ENCODE results near the gene SLC25A52.

The SLC25A52 gene

DNA sequence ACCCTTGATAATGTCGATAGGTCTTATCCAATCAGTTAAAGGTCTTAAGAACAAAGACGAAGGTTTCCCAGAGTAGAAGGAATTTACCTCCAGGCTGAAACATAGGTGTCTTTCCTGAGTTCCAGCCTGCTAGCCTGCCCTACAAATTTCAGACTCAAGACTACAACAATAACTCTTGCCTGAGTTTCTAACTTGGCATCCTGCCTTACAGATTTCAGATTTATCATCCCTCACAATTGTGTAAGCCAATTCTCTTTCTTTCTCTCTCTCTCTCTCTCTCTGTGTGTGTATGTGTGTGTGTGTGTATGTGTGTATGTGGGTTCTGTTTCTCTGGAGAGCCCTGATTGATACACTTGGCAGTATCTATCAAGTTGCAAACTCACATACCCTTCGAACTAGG, 39.1 kb downstream of the SLC25A52 start:
- in situ Hi-C loops (cut with HindIII; ENCODE audit: low pct_ligation_motif_present, low sequenced_read_pairs) = no loop called here
- no peaks in the 10 kb centered on the region for H3K36me3 ChIP-seq (replicated peaks)
- no peak overlapping the region for H3K27ac ChIP-seq
- no peaks in the 10 kb centered on the region for H3K27me3 ChIP-seq (replicated peaks)
- H3K4me3 ChIP-seq (ENCODE audit: low read depth, low read length) = no peak overlapping the region
- DNase-seq = no peak
- TF ChIP-seq, protein P1, sequence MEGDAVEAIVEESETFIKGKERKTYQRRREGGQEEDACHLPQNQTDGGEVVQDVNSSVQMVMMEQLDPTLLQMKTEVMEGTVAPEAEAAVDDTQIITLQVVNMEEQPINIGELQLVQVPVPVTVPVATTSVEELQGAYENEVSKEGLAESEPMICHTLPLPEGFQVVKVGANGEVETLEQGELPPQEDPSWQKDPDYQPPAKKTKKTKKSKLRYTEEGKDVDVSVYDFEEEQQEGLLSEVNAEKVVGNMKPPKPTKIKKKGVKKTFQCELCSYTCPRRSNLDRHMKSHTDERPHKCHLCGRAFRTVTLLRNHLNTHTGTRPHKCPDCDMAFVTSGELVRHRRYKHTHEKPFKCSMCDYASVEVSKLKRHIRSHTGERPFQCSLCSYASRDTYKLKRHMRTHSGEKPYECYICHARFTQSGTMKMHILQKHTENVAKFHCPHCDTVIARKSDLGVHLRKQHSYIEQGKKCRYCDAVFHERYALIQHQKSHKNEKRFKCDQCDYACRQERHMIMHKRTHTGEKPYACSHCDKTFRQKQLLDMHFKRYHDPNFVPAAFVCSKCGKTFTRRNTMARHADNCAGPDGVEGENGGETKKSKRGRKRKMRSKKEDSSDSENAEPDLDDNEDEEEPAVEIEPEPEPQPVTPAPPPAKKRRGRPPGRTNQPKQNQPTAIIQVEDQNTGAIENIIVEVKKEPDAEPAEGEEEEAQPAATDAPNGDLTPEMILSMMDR (IDR thresholded peaks at IDR 0.05; ENCODE audit: low read depth, low read length, missing control alignments) = no peak

DNA sequence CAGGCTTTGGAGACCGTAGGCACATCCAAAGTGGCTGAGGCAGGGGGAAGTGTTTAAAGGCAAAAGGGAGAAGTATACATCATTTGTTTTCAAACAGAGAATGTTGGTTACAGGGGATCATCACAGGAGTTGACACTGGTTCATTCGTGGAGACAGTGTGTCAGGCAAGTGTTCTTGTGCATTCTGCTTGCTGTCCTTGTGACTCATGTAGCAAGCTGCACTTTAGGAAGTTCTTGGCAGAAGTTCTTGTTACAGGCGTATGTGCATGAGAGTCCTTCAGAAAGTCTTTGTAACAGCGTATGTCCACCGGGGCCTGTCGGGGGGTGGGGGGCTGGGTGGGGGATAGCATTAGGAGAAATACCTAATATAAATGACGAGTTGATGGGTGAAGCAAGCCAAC, 39.8 kb downstream of the SLC25A52 start:
- no peaks in the 10 kb centered on the region for H3K27me3 ChIP-seq (replicated peaks)
- TF ChIP-seq, protein P1 (IDR thresholded peaks at IDR 0.05; ENCODE audit: low read depth, low read length, missing control alignments) = no peak
- in situ Hi-C loops (cut with HindIII; ENCODE audit: low pct_ligation_motif_present, low sequenced_read_pairs) = no loop called here
- no peak overlapping the region for H3K27ac ChIP-seq
- no peak overlapping the region for H3K4me3 ChIP-seq (ENCODE audit: low read depth, low read length)
- H3K36me3 ChIP-seq (replicated peaks) = no peaks in the 10 kb centered on the region
- DNase-seq = no peak

DNA sequence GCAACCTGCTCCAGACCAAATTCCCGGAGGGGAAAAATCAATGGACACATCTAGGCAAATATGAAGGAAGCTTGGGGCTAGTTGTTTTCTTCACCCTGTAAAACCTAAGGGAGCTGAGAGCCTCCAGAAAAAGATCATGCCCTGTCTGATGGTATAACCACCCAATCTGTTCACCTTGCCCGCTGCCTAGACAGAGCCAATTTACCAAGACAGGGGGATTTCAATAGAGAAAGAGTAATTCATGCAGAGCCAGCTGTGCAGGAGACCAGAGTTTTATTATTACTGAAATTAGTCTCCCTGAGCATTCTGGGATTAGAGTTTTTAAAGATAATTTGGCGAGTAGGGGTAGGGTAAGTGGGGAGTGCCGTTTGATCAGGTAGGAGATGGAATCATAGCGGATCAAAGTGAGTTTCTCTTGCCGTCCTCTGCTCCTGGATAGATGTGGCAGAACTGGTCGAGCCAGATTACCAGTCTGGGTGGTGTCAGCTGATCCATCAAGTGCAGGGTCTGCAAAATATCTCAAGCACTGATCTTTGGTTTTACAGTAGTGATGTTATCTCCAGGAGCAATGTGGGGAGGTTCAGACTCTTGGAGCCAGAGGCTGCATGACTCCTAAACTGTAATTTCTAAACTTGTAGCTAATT, 41.2 kb downstream of the SLC25A52 start:
- Histone ChIP-seq H3K27ac (no peak overlapping the region), H3K27me3 (replicated peaks) (no peaks in the 10 kb centered on the region), H3K36me3 (replicated peaks) (no peaks in the 10 kb centered on the region), H3K4me3 (ENCODE audit: low read depth, low read length) (no peak overlapping the region)
- no peak for DNase-seq
- TF ChIP-seq, protein P1 (IDR thresholded peaks at IDR 0.05; ENCODE audit: low read depth, low read length, missing control alignments) = no peak
- in situ Hi-C loops (cut with HindIII; ENCODE audit: low pct_ligation_motif_present, low sequenced_read_pairs) = no loop called here

DNA sequence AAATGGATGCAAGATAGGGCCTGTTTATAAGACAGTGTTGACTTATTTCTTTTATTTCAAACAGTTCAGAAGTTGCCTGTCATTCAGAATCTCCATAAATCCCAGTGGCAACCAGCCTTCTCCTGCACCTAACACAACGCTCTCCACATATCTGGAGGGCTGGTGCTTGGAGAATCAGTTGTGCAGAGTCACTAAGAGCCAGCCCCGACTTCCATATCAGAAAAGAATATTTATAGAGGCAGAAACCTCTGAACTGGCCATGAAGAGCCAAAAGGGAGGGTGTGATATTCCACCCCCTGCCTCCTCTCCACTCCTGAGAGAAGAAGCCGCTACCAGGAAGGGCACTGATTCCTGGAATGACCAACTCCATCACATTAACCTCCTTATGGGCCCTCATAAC, 42.3 kb downstream of the SLC25A52 start:
- Histone ChIP-seq H3K4me3 (ENCODE audit: low read depth, low read length) (no peak overlapping the region), H3K36me3 (replicated peaks) (no peaks in the 10 kb centered on the region), H3K27ac (no peak overlapping the region), H3K27me3 (replicated peaks) (no peaks in the 10 kb centered on the region)
- in situ Hi-C loops (cut with HindIII; ENCODE audit: low pct_ligation_motif_present, low sequenced_read_pairs) = no loop called here
- DNase-seq = no peak
- TF ChIP-seq, protein P1 (IDR thresholded peaks at IDR 0.05; ENCODE audit: low read depth, low read length, missing control alignments) = no peak

DNA sequence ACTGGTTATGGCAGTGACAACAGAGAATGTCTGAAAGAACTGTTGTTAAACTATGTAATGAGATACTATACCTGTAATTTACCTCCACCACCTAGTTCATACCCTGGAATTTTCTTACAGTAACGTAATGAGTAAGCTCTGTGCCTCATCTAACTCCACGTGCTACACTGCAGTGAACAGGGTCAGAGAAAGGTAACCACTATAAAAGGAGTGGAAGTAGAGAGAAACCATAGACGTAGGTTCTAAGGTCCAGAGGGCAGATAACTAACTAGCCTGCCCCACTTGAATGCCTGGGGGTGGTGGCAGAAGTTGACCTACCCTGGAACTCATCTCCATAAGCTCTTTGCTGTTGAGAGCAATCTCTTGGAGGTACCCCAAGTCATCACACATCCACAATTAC, 44.3 kb downstream of the SLC25A52 start:
- TF ChIP-seq, protein P1 (IDR thresholded peaks at IDR 0.05; ENCODE audit: low read depth, low read length, missing control alignments) = no peak
- Histone ChIP-seq H3K27me3 (replicated peaks) (no peaks in the 10 kb centered on the region), H3K27ac (no peak overlapping the region), H3K36me3 (replicated peaks) (no peaks in the 10 kb centered on the region), H3K4me3 (ENCODE audit: low read depth, low read length) (no peak overlapping the region)
- no peak for DNase-seq
- in situ Hi-C loops (cut with HindIII; ENCODE audit: low pct_ligation_motif_present, low sequenced_read_pairs) = no loop called here

All from brain microvascular endothelial cell (primary cell).